GM12892 (cell line): Measurements from ENCODE around the gene SYNGAP1.
"Not testable (repeated sequence)": the region's sequence is repeated elsewhere in the genome, so short reads cannot be mapped to it uniquely, and the experiment has no call there.

Experiments
- DNase-seq: peaks from one replicate; pipeline ENCODE4 v3.0.0; 2011; ENCODE audit not compliant: insufficient read length
- FAIRE-seq: peaks from 2 replicates; lab custom pipeline; 2011; peaks lifted over from hg19 to GRCh38; lab: Jason Lieb, UNC
- POLR2A ChIP-seq: IDR thresholded peaks from 2 replicates; pipeline ENCODE4 v1.6.1; 2011; ENCODE audit warnings: low read depth, low read length, control low read depth
- POLR2AphosphoS5 ChIP-seq: IDR thresholded peaks from 2 replicates; pipeline ENCODE4 v1.6.1; 2011; ENCODE audit warnings: low read depth, low read length, control low read depth
- TAF1 ChIP-seq: IDR thresholded peaks from 2 replicates; pipeline ENCODE4 v1.6.1; 2011; ENCODE audit warnings: low read depth, mild to moderate bottlenecking, control low read depth, low read length, borderline replicate concordance

Gene SYNGAP1

DNA sequence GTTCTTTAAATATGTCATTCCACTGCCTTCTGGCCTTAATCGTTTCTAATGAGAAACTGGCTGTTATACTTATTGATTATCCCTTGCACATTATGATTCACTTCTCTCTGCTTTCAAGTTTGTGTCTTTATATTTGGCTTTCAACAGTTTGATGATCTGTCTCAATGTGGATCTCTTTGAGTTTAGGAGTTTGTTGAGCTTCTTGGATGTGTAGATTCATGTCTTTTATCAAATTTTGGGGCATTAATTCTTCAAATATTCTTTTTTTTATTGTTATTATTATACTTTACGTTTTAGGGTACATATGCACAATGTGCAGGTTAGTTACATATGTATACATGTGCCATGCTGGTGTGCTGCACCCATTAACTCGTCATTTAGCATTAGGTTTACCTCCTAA is 63.8 kb downstream of the SYNGAP1 start:
- TF ChIP-seq TAF1 (no peak), POLR2AphosphoS5 (no peak), POLR2A (no peak)
- no peak for FAIRE-seq
- no peak for DNase-seq

DNA sequence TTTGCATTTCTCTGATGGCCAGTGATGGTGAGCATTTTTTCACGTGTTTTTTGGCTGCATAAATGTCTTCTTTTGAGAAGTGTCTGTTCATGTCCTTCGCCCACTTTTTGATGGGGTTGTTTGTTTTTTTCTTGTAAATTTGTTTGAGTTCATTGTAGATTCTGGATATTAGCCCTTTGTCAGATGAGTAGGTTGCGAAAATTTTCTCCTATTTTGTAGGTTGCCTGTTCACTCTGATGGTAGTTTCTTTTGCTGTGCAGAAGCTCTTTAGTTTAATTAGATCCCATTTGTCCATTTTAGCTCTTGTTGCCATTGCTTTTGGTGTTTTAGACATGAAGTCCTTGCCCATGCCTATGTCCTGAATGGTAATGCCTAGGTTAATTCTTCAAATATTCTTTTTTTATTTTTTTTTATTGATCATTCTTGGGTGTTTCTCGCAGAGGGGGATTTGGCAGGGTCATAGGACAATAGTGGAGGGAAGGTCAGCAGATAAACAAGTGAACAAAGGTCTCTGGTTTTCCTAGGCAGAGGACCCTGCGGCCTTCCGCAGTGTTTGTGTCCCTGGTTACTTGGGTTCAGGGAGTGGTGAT is 64.9 kb downstream of the SYNGAP1 start:
- DNase-seq, FAIRE-seq: not testable (repeated sequence)

DNA sequence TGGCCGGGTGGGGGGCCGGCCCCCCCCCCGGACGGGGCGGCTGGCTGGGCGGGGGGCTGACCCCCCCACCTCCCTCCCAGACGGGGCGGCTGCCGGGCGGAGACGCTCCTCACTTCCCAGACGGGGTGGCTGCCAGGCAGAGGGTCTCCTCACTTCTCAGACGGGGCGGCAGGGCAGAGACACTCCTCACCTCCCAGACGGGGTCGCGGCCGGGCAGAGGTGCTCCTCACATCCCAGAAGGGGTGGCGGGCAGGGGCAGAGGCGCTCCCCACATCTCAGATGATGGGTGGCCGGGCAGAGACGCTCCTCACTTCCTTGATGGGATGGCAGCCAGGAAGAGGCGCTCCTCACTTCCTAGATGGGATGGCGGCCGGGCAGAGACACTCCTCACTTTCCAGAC is 65.8 kb downstream of the SYNGAP1 start:
- not testable (repeated sequence) for DNase-seq, FAIRE-seq

DNA sequence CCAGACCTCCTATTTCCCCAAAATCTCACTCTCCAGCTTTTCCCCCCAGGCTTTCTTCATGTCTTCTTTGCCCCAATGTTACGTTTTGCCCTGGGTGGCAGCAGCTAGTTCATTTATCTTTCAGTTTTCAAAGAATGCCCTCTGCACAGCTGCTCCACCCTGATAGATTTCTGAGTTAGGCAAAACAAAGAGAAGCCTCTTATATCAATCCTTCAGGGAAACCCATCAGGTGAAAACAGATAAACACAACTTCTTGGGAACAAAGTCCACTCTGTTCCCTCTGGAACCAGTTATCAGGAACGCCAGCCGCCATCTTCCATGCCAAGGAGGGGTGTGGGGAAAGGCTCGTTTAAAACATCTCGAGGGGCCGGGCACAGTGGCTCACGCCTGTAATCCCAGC is 68.5 kb downstream of the SYNGAP1 start:
- no peak for DNase-seq
- no peak for FAIRE-seq
- TF ChIP-seq TAF1 (no peak), POLR2AphosphoS5 (no peak), POLR2A (no peak)

DNA sequence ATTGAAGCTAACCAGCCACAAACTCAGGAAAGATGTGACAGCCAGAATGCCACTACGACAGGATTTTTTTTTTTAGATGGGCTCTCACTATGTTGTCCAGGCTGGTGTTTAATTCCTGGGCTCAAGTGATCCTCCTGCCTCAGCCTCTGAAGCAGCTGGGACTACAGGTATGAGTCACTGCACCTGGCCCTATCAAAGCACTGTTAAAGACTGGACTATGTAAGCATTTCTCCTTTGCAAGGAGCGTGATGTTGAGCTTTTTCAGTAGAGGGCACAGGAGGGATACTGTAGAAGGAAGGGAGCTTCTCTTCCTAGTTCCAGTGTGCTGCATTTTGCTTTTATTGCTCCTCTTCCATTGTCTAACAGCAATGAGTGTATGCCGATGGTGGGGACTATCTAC is 70.3 kb downstream of the SYNGAP1 start:
- FAIRE-seq (no peak), DNase-seq (no peak)
- TF ChIP-seq TAF1 (no peak), POLR2AphosphoS5 (no peak), POLR2A (no peak)

DNA sequence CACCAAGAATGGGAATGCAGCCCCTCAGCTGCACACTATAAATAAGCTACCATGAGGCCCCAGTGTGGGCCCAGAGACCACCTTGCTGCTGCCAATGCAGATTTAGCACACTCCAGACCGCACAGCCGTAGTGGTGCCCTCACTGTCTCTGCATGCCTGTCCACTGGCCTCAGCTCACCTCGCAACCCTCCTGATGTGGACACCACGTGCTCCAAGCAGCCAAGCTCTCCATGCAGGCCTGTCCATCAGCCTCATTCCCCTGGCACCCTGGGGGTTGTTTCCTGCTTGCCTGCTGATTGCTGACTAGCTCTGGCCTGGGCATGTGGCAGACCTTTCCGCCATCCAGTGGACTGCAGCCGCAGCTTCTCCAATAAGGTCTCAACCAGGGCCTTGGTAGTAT is 70.8 kb downstream of the SYNGAP1 start:
- DNase-seq, result no peak
- no peak for TF ChIP-seq TAF1
- TF ChIP-seq POLR2AphosphoS5, result no peak
- TF ChIP-seq POLR2A, result no peak
- no peak for FAIRE-seq

DNA sequence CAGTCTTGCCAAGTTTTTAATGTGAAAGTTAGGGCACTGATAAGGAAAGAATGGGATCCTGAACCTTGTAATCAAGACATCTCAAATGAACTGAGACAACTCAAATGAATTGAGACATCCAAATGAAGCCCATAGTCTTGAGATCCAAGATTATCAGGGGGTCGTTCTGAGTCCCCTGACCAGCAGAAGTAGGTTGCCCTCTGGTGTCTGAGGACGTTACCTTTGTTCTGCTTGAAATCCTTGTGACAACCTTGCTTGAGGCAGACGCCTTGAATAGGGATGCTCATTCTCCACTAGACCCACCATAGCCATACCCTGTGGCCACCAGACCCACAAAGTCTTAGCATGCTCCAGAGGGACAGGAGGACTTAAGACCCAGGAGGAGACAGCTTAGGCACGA is 72.2 kb downstream of the SYNGAP1 start:
- TF ChIP-seq TAF1 (no peak), POLR2AphosphoS5 (no peak), POLR2A (no peak)
- DNase-seq, result no peak
- no peak for FAIRE-seq

DNA sequence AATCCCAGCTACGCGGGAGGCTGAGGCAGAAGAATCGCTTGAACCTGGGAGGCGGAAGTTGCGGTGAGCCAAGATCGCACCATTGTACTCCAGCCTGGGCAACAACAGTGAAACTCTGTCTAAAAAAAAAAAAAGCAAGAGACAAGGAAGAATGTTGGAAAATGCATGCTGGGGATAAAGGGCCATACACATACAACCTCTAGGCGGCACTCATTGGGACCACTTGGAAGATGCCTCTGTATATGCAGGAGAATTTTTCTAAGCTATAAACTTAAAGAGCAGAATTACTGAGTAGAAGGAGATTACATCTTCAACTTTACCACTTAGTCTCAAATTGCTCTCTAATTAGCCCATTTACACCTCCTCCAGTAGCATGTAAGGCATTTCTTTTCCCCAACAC is 77.3 kb downstream of the SYNGAP1 start:
- FAIRE-seq, result no peak
- TF ChIP-seq POLR2A (no peak), POLR2AphosphoS5 (no peak), TAF1 (no peak)
- no peak for DNase-seq

DNA sequence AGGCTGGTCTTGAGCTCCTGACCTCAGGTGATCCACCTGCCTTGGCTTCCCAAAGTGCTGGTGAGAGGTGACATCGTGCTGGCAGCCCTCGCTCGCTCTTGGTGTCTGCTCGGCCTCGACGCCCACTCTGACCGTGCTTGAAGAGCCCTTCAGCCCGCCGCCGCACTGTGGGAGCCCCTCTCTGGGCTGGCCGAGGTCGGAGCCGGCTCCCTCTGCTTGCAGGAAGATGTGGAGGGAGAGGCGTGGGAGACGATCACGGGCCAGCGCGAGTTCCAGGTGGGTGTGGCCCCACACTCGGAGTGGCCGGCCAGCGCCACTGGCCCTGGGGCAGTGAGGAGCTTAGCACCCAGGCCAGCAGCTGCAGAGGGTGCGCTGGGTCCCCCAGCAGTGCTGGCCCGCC is 82.6 kb downstream of the SYNGAP1 start:
- no peak for DNase-seq
- TF ChIP-seq POLR2A (no peak), POLR2AphosphoS5 (no peak), TAF1 (no peak)
- no peak for FAIRE-seq

DNA sequence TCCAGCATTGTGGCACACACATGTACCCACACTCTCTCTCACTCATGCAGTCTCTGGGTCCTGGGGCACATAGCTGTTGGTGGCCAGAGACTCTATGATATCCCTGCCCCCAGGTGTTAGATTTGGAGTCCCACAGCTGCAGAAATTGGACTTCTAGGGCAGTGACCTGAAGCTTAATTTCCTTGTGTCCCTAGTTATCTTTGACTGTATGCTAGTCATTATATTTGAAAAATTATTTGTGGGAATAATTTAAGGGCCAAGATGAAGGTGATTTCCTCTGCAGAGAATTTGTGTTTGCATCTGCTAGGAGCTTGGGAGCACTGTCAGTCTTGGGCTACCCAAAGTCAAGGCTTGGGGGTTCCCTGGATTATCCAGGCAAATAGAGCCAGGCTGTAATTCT is 84.6 kb downstream of the SYNGAP1 start:
- FAIRE-seq, result no peak
- no peak for DNase-seq
- TF ChIP-seq TAF1, result no peak
- TF ChIP-seq POLR2AphosphoS5, result no peak
- no peak for TF ChIP-seq POLR2A
